DMS53 treated with DMSO at 0.1 percent for 48 hours (cell line): ENCODE data around the gene OR52I1.
A peak's percentile ranks its signal among the peaks of the same experiment; 100 is the strongest.

Experiments used
- DNase-seq: peaks from one replicate; lab custom pipeline; 2025; ENCODE audit not compliant: unreplicated experiment; lab: John Stamatoyannopoulos, UW

Gene OR52I1

GRCh38 chr11:4611986-4612385, 18.1 kb downstream of the OR52I1 start:
- DNase-seq: no peak

- no peak for DNase-seq
These were observed 22.1 kb downstream of the OR52I1 start for GRCh38 chr11:4615856-4616444.

GRCh38 chr11:4619514-4619913, 25.7 kb downstream of the OR52I1 start:
- DNase-seq: no peak

- peak; percentile 75 for DNase-seq
These were observed 32.6 kb downstream of the OR52I1 start for GRCh38 chr11:4626207-4627099.

- DNase-seq: no peak
These were observed 42.3 kb downstream of the OR52I1 start for GRCh38 chr11:4636136-4636535.

GRCh38 chr11:4636962-4637661, 43.3 kb downstream of the OR52I1 start, which contains the start of gene OR51D1:
OR51D1 (plus strand) TSS chr11:4637477; CDS start chr11:4639791, 2,314 bp downstream.
- DNase-seq: peak; percentile 81

GRCh38 chr11:4637662-4638047, 43.8 kb downstream of the OR52I1 start:
- no peak for DNase-seq

GRCh38 chr11:4639931-4640330, 46.1 kb downstream of the OR52I1 start:
- no peak for DNase-seq

- no peak for DNase-seq
These were observed 47.7 kb downstream of the OR52I1 start for GRCh38 chr11:4641501-4641900.

- no peak for DNase-seq
These were observed 48.2 kb downstream of the OR52I1 start for GRCh38 chr11:4642043-4642442.

GRCh38 chr11:4643076-4643475, 49.2 kb downstream of the OR52I1 start:
- no peak for DNase-seq

- no peak for DNase-seq
These were observed 49.8 kb downstream of the OR52I1 start, which contains the start of gene OR51E1 for GRCh38 chr11:4643682-4644081. OR51E1 (plus strand) TSS chr11:4643982; CDS start chr11:4652527, 8,545 bp downstream.

- DNase-seq: no peak
These were observed 50.4 kb downstream of the OR52I1 start for GRCh38 chr11:4644233-4644632.
